ENCODE measurements around the gene RALGPS1.

The RALGPS1 gene

GRCh38 chr9:126926364-126926763 is 11.8 kb downstream of the RALGPS1 start:
- Histone ChIP-seq H3K4me1 (ENCODE audit: insufficient read depth, low read length) (no peaks in the 10 kb centered on the region), H3K9ac (ENCODE audit: low read depth, low read length) (no peak overlapping the region), H3K9me3 (ENCODE audit: control insufficient read depth, insufficient read depth, low read length) (no peaks in the 10 kb centered on the region), H3K36me3 (ENCODE audit: insufficient read depth, low read length) (no peaks in the 10 kb centered on the region)

- no peaks in the 10 kb centered on the region for H3K4me1 ChIP-seq (ENCODE audit: insufficient read depth, low read length)
- H3K9me3 ChIP-seq (ENCODE audit: control insufficient read depth, insufficient read depth, low read length) = no peaks in the 10 kb centered on the region
- H3K36me3 ChIP-seq (ENCODE audit: insufficient read depth, low read length) = no peaks in the 10 kb centered on the region
- no peak overlapping the region for H3K9ac ChIP-seq (ENCODE audit: low read depth, low read length)
Observed at GRCh38 chr9:126927419-126927818, 12.8 kb downstream of the RALGPS1 start.

- H3K9me3 ChIP-seq (ENCODE audit: control insufficient read depth, insufficient read depth, low read length) = no peaks in the 10 kb centered on the region
- no peak overlapping the region for H3K9ac ChIP-seq (ENCODE audit: low read depth, low read length)
- H3K36me3 ChIP-seq (ENCODE audit: insufficient read depth, low read length) = no peaks in the 10 kb centered on the region
Observed at GRCh38 chr9:126932871-126933321, 18.3 kb downstream of the RALGPS1 start.

GRCh38 chr9:126933334-126933980 is 18.9 kb downstream of the RALGPS1 start:
- no peaks in the 10 kb centered on the region for H3K9me3 ChIP-seq (ENCODE audit: control insufficient read depth, insufficient read depth, low read length)
- H3K36me3 ChIP-seq (ENCODE audit: insufficient read depth, low read length) = no peaks in the 10 kb centered on the region
- H3K9ac ChIP-seq (ENCODE audit: low read depth, low read length) = no peak overlapping the region
- peaks cover 3% of the 10 kb centered on the region for H3K4me1 ChIP-seq (ENCODE audit: insufficient read depth, low read length)

More at GRCh38 chr9:126932871-126933321, 18.3 kb downstream of the RALGPS1 start:
- no peaks in the 10 kb centered on the region; the same call in 1 of the 2 replicates for H3K4me1 ChIP-seq (ENCODE audit: insufficient read depth, low read length)

- H3K9ac ChIP-seq (ENCODE audit: low read depth, low read length) = no peak overlapping the region
- H3K36me3 ChIP-seq (ENCODE audit: insufficient read depth, low read length) = no peaks in the 10 kb centered on the region
- no peaks in the 10 kb centered on the region for H3K9me3 ChIP-seq (ENCODE audit: control insufficient read depth, insufficient read depth, low read length)
- H3K4me1 ChIP-seq (ENCODE audit: insufficient read depth, low read length) = peaks cover 8% of the 10 kb centered on the region
Observed at GRCh38 chr9:126934441-126934840, 19.9 kb downstream of the RALGPS1 start.

GRCh38 chr9:126935630-126936029 is 21.0 kb downstream of the RALGPS1 start:
- H3K36me3 ChIP-seq (ENCODE audit: insufficient read depth, low read length) = no peaks in the 10 kb centered on the region
- no peak overlapping the region for H3K9ac ChIP-seq (ENCODE audit: low read depth, low read length)
- H3K4me1 ChIP-seq (ENCODE audit: insufficient read depth, low read length) = peaks cover 8% of the 10 kb centered on the region
- no peaks in the 10 kb centered on the region for H3K9me3 ChIP-seq (ENCODE audit: control insufficient read depth, insufficient read depth, low read length)

GRCh38 chr9:126937444-126937843 is 22.9 kb downstream of the RALGPS1 start:
- H3K4me1 ChIP-seq (ENCODE audit: insufficient read depth, low read length) = peaks cover 8% of the 10 kb centered on the region
- no peaks in the 10 kb centered on the region for H3K9me3 ChIP-seq (ENCODE audit: control insufficient read depth, insufficient read depth, low read length)
- no peaks in the 10 kb centered on the region for H3K36me3 ChIP-seq (ENCODE audit: insufficient read depth, low read length)
- no peak overlapping the region for H3K9ac ChIP-seq (ENCODE audit: low read depth, low read length)

- Histone ChIP-seq H3K4me1 (ENCODE audit: insufficient read depth, low read length) (peaks cover 8% of the 10 kb centered on the region), H3K9me3 (ENCODE audit: control insufficient read depth, insufficient read depth, low read length) (no peaks in the 10 kb centered on the region)
Observed at GRCh38 chr9:126938327-126938726, 23.7 kb downstream of the RALGPS1 start.

GRCh38 chr9:126939821-126940221 is 25.2 kb downstream of the RALGPS1 start:
- Histone ChIP-seq H3K36me3 (ENCODE audit: insufficient read depth, low read length) (no peaks in the 10 kb centered on the region), H3K4me1 (ENCODE audit: insufficient read depth, low read length) (peaks cover 8% of the 10 kb centered on the region), H3K9me3 (ENCODE audit: control insufficient read depth, insufficient read depth, low read length) (no peaks in the 10 kb centered on the region), H3K9ac (ENCODE audit: low read depth, low read length) (no peak overlapping the region)

More at GRCh38 chr9:126938327-126938726, 23.7 kb downstream of the RALGPS1 start:
- no peaks in the 10 kb centered on the region for H3K36me3 ChIP-seq (ENCODE audit: insufficient read depth, low read length)
- no peak overlapping the region for H3K9ac ChIP-seq (ENCODE audit: low read depth, low read length)

- Histone ChIP-seq H3K36me3 (ENCODE audit: insufficient read depth, low read length) (no peaks in the 10 kb centered on the region), H3K4me1 (ENCODE audit: insufficient read depth, low read length) (peaks cover 9% of the 10 kb centered on the region), H3K9me3 (ENCODE audit: control insufficient read depth, insufficient read depth, low read length) (no peaks in the 10 kb centered on the region), H3K9ac (ENCODE audit: low read depth, low read length) (no peak overlapping the region)
Observed at GRCh38 chr9:126942399-126942798, 27.8 kb downstream of the RALGPS1 start.

GRCh38 chr9:126945682-126946081 is 31.1 kb downstream of the RALGPS1 start:
- H3K9ac ChIP-seq (ENCODE audit: low read depth, low read length) = no peak overlapping the region
- H3K9me3 ChIP-seq (ENCODE audit: control insufficient read depth, insufficient read depth, low read length) = no peaks in the 10 kb centered on the region
- 0 out of 2 replicates have a peak, but pooled peaks cover 4% of the 10 kb centered on the region for H3K4me1 ChIP-seq (ENCODE audit: insufficient read depth, low read length)
- no peaks in the 10 kb centered on the region for H3K36me3 ChIP-seq (ENCODE audit: insufficient read depth, low read length)

GRCh38 chr9:126947529-126947928 is 32.9 kb downstream of the RALGPS1 start:
- H3K4me1 ChIP-seq (ENCODE audit: insufficient read depth, low read length) = 0 out of 2 replicates have a peak, but pooled peaks cover 4% of the 10 kb centered on the region
- H3K36me3 ChIP-seq (ENCODE audit: insufficient read depth, low read length) = no peaks in the 10 kb centered on the region
- no peaks in the 10 kb centered on the region for H3K9me3 ChIP-seq (ENCODE audit: control insufficient read depth, insufficient read depth, low read length)
- H3K9ac ChIP-seq (ENCODE audit: low read depth, low read length) = no peak overlapping the region

GRCh38 chr9:126952205-126952977 is 37.8 kb downstream of the RALGPS1 start:
- Histone ChIP-seq H3K4me1 (ENCODE audit: insufficient read depth, low read length) (peaks cover 8% of the 10 kb centered on the region; the same call in 1 of the 2 replicates), H3K9me3 (ENCODE audit: control insufficient read depth, insufficient read depth, low read length) (no peaks in the 10 kb centered on the region), H3K36me3 (ENCODE audit: insufficient read depth, low read length) (no peaks in the 10 kb centered on the region), H3K9ac (ENCODE audit: low read depth, low read length) (no peak overlapping the region)

GRCh38 chr9:126953041-126953809 is 38.6 kb downstream of the RALGPS1 start:
- Histone ChIP-seq H3K9ac (ENCODE audit: low read depth, low read length) (no peak overlapping the region), H3K4me1 (ENCODE audit: insufficient read depth, low read length) (peaks cover 8% of the 10 kb centered on the region; the same call in 1 of the 2 replicates), H3K9me3 (ENCODE audit: control insufficient read depth, insufficient read depth, low read length) (no peaks in the 10 kb centered on the region), H3K36me3 (ENCODE audit: insufficient read depth, low read length) (no peaks in the 10 kb centered on the region)
